ENCODE data around the gene RBP2.
"Not testable (repeated sequence)": the region's sequence is repeated elsewhere in the genome, so short reads cannot be mapped to it uniquely, and the experiment has no call there.

The RBP2 gene

DNA sequence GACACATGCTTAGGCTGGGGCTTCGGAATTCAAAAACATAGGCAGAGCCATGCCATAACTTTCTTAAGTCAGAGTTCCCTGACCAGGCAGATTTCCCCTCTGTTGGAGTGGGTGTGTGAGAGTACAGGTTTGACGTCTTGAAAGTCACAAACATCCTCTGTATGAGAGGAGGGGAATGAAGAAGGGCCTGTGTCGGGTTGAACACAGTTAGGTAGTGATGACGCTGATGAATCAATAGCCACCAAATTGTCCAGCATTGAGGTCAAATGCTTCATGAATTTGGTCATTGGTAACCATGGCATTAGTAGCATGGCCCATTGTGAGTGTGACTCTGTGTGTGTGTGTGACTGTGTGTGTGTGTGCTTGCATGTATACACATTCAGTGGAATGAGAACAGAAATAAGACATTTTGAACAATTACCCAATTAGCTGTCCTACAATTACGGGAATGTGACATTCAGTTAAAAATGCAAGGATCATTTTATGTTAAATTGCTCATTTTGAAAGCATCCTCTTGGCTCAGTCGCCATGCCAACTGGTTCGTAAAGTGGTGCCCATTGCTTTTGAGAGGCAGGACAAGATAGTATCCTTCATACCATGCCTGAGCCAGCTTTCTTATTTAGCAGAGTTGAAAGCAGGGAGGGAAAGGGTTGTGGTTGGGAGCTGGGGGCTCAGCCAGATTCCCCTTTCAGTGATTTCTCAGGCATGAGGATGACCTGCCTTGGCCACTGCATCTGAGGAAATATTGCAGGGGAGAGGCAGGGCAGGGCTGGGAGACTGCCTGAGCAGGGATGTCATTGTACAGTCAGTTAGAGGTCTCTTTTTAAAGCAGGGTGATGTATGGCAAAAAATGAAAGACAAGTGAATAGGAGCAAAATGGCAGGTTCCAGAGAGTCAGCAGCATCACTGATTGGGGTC is 35.4 kb downstream of the RBP2 start:
- DNase-seq = no peak

DNA sequence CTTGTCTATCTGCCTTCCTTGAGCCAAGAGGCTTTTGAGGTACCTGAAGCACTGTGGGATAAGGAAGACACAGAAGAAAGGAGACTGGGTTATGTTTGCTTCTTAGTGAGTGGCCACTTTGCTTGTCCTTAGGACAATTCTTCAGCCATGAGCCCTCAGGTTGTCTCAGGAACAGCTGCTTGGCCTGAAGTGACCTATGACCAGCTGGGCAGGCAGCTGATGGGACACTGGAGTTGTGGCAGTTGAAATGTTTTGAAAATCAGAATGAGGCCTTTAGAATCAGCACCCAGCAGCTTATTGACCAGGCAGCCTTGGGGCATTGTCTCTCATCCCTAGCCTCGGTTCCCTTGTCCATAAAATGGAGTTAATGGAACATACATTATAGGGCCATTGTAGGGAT is 37.0 kb downstream of the RBP2 start:
- no peak for DNase-seq

GRCh38 chr3:139434764-139435307 is 41.5 kb downstream of the RBP2 start:
- no peak for DNase-seq

DNA sequence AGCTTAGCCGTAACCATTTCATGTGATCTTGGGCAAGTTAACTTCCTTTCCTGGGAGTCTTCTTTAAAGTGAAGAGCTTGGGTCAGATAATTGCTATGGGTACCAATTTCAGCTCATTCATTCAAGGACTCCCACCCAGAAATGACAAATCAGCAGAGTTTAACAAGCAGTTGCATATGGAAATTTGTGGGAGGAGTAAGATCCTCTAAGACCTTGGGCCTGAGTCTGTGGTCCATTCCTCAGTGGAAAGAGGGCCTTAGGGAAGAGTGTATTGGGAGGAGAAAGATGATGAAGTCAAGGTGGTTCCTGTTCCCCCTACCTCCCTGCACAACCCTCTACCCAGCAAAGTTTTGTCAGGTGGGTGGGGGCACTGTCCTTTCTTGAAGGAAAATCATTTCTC is 42.1 kb downstream of the RBP2 start:
- no peak for DNase-seq

DNA sequence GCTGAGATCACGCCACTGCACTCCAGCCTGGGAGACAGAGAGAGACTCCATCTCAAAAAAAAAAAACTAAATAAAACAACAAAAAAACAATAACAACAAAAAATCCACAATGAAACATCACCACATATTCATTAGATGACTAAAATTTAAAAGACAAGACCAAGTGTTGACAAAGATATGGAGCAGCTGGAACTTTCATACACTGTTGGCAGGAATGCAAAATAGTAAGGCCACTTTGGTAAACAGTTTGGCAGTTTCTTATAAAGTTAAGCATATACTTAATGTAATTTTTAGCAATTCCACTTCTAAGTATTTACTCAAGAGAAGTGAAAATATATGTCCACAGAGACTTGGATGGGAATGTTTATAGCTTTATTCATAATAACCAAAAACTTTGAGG is 43.2 kb downstream of the RBP2 start:
- DNase-seq = no peak

- DNase-seq = no peak
Measured at GRCh38 chr3:139430493-139430892, 45.8 kb downstream of the RBP2 start.

- peak; percentile 27 for DNase-seq
Measured at GRCh38 chr3:139427283-139428060, 48.8 kb downstream of the RBP2 start.

GRCh38 chr3:139425745-139426400 is 50.4 kb downstream of the RBP2 start:
- DNase-seq = no peak

- DNase-seq = no peak
Measured at GRCh38 chr3:139423232-139423631, 53.1 kb downstream of the RBP2 start.

DNA sequence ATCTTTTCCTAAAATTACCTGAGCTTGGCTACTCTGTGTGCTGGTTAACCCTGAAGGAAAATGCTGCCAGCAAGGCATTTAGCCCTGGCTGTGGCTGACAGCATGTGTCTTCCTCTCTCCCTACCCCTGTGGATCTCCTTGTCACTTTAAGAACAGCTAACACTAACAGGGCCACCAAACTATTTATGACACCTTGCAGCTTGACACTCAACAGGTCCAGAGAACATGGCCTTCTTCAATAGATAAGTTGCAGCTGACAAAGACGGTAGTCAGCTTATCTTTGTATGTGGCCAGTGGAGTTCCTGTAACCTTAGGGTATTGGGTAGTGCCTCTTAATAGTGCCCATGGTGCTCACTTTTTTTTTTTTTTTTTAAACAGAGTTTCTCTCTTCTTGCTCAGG is 54.9 kb downstream of the RBP2 start:
- no peak for DNase-seq

DNA sequence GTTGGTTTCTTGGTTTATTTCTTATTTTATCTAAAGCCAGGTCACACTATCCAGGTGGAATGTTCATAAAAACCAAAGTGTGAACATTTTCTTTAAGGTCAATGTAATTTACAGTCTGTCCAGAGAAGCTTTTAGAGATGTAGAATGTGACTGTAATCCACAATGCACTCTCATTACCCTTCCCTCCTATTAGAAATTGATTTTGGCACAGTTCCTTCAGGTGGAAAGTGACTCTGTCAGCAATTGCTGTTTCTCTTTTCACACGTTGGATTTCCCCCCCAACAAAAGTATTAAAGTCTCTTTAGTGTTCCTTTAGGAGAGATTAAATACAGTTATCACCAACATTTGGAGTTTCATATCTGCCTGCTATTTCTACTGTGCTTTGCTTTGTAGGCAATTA is 55.3 kb downstream of the RBP2 start:
- no peak for DNase-seq

DNA sequence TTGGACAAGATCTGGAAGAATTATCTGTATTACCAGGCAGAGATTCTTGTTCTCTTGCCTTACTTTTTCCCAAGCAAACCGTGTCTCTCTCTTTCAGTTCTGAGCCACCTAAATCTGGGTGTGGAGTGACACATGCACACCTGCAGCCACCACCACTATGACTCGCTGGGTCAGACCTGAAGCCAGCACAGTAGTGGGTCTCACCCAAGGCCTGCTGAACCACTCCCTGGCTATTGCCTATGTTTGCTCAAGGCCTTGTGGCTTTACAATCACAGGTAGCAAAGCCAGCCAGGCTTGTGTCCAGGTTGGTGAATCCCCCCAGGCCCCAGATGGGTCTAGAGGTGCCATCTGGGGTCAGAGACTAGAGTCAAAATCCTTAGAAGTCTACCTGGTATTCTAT is 58.2 kb downstream of the RBP2 start:
- DNase-seq = no peak

DNA sequence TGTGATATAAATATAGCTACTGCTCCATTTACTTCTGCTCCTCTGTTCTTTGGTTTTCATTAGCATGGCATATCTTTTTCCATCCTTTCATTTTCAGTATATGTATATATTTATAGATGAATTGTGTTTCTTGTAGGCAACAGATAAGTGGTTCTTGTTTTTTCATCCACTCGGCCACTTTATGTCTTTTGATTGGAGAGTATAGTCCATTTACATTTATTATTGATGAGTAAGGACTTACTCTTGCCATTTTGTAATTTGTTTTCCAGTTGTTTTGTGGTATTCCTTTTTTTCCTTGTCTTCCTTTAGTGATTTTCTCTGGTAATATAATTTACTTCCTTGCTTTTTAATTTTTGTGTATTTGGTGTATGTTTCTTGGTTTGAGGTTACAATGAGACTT is 60.0 kb downstream of the RBP2 start:
- DNase-seq = no peak

DNA sequence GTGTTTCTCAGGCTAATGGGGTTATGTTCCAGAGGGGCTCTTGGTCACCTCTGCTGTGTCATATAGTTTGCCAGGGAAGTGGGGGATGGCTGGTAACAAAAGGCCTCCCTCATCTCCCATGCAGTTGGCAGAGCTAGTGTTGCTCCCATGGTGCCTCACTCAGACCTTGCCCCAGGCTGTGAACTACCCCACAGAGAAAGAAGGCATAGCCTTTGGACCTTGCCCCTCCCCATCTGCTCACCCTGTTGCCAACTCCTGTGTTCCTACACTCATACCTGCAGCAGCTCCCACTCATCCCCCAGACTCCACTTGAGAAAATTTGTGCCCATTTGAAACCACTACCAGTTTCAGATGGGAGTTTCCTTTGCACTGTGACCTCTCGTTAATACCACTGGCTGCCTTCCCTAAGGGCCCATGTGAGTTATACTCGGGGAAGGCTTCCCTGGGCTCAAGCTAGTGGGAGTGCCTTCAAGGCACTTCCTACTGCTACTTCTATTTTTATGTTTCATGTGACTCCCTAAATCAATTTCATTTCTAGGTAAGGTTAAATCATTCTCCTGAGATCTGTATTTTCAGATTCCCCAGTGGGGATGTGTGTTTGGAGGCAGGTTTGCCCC is 61.6 kb downstream of the RBP2 start:
- DNase-seq = no peak

DNA sequence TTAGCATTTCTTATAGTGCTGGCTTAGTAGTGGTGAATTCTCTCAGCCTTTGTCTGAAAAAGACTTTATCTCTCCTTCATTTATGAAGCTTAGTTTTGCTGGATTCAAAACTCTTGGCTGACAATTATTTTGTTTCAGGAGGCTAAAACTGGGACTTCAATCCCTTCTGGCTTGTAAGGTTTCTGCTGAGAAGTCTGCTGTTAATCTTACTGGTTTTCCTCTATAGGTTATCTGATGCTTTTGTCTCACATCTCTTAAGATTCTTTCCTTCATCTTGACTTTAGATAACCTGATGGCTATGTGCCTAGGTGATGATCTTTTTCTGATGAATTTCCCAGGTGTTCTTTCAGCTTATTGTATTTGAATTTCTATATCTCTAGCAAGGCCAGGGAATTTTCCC is 63.4 kb downstream of the RBP2 start:
- DNase-seq = not testable (repeated sequence)
